ENCODE results near the gene BAIAP3. TPM values are rescaled to one million over a fixed set of nuclear protein-coding genes. Genes with fewer than 3 reads are reported as not detected.
"Not testable (repeated sequence)": the region's sequence is repeated elsewhere in the genome, so short reads cannot be mapped to it uniquely, and the experiment has no call there.

The BAIAP3 gene
- total RNA-seq, 2 experiments from 2014 or later = 0.31 to 0.34 TPM

- CTCF ChIA-PET = interaction anchor here (0.6 to 1.2 kb wide), 2 partner anchors 10 to 89 kb away, joined by 3 to 4 read pairs; no protein-coding TSS in a partner anchor
- POLR2A ChIA-PET = no interaction called here
Measured at GRCh38 chr16:1327619-1327947, 5.9 kb upstream of the BAIAP3 start.

- POLR2A ChIA-PET, CTCF ChIA-PET: not testable (repeated sequence)
Measured at GRCh38 chr16:1328136-1328535, 5.3 kb upstream of the BAIAP3 start.

- CTCF ChIA-PET = interaction anchor here (1.4 kb wide), 1 partner anchor 35 kb away, joined by 5 read pairs; no protein-coding TSS in a partner anchor
- POLR2A ChIA-PET = not testable (repeated sequence)
Measured at GRCh38 chr16:1328961-1329360, 4.5 kb upstream of the BAIAP3 start.

- CTCF ChIA-PET = interaction anchor here (0.9 to 1.4 kb wide), 5 partner anchors 12 to 366 kb away, joined by 3 to 6 read pairs (median 5); no protein-coding TSS in a partner anchor
- POLR2A ChIA-PET = no interaction called here
Measured at GRCh38 chr16:1330260-1330914, 3.1 kb upstream of the BAIAP3 start.

GRCh38 chr16:1330931-1331711 is 2.3 kb upstream of the BAIAP3 start:
- CTCF ChIA-PET = interaction anchor here (1.0 to 1.3 kb wide), 2 partner anchors 15 to 366 kb away, joined by 3 to 5 read pairs; no protein-coding TSS in a partner anchor

GRCh38 chr16:1331712-1332617 is 1.5 kb upstream of the BAIAP3 start:
- CTCF ChIA-PET = interaction anchor here (0.9 to 1.6 kb wide), 4 partner anchors 10 to 229 kb away, joined by 3 to 4 read pairs (median 3); no protein-coding TSS in a partner anchor
- POLR2A ChIA-PET = interaction anchor here (0.8 kb wide), 1 partner anchor 11 kb away, joined by 3 read pairs; no protein-coding TSS in a partner anchor

More at GRCh38 chr16:1330931-1331711, 2.3 kb upstream of the BAIAP3 start:
- POLR2A ChIA-PET = no interaction called here

- POLR2A ChIA-PET = interaction anchor here (0.8 kb wide), 1 partner anchor 10 kb away, joined by 3 read pairs; no protein-coding TSS in a partner anchor
- CTCF ChIA-PET = interaction anchor here (0.9 to 1.6 kb wide), 4 partner anchors 9 to 229 kb away, joined by 3 to 4 read pairs (median 3); no protein-coding TSS in a partner anchor
Measured at GRCh38 chr16:1332618-1333148, 762 bp upstream of the BAIAP3 start.

GRCh38 chr16:1333854-1334700 is 632 bp downstream of the BAIAP3 start:
- CTCF ChIA-PET = interaction anchor here (0.6 to 1.2 kb wide), 4 partner anchors 8 to 33 kb away, joined by 3 to 6 read pairs (median 3); no protein-coding TSS in a partner anchor
- POLR2A ChIA-PET = no interaction called here

- ChIA-PET POLR2A (interaction anchor here (0.9 kb wide), 1 partner anchor 12 kb away, joined by 3 read pairs; no protein-coding TSS in a partner anchor), CTCF (interaction anchor here (0.5 to 1.5 kb wide), 3 partner anchors 29 to 65 kb away, joined by 4 to 6 read pairs (median 4); no protein-coding TSS in a partner anchor)
Measured at GRCh38 chr16:1334739-1335138, 1.3 kb downstream of the BAIAP3 start.

GRCh38 chr16:1335211-1335971 is 1.9 kb downstream of the BAIAP3 start:
- POLR2A ChIA-PET = interaction anchor here (0.5 to 0.9 kb wide), 2 partner anchors 11 to 81 kb away, joined by 3 read pairs; no protein-coding TSS in a partner anchor
- CTCF ChIA-PET = interaction anchor here (0.5 to 1.5 kb wide), 4 partner anchors 10 to 65 kb away, joined by 3 to 6 read pairs (median 4); no protein-coding TSS in a partner anchor

GRCh38 chr16:1335996-1336395 is 2.6 kb downstream of the BAIAP3 start:
- ChIA-PET POLR2A (interaction anchor here (0.5 kb wide), 1 partner anchor 81 kb away, joined by 3 read pairs; no protein-coding TSS in a partner anchor), CTCF (interaction anchor here (1.0 to 1.5 kb wide), 2 partner anchors 9 to 27 kb away, joined by 3 to 4 read pairs; no protein-coding TSS in a partner anchor)

- CTCF ChIA-PET = interaction anchor here (1.0 kb wide), 1 partner anchor 8 kb away, joined by 3 read pairs; no protein-coding TSS in a partner anchor
Measured at GRCh38 chr16:1336619-1337018, 3.2 kb downstream of the BAIAP3 start.

GRCh38 chr16:1337486-1337885 is 4.0 kb downstream of the BAIAP3 start:
- ChIA-PET CTCF (interaction anchor here (0.8 to 1.9 kb wide), 3 partner anchors 10 to 25 kb away, joined by 3 to 6 read pairs (median 3); no protein-coding TSS in a partner anchor), POLR2A (interaction anchor here (0.5 kb wide), 1 partner anchor 1122 kb away, joined by 6 read pairs; no protein-coding TSS in a partner anchor)

More at GRCh38 chr16:1336619-1337018, 3.2 kb downstream of the BAIAP3 start:
- POLR2A ChIA-PET = no interaction called here

- ChIA-PET CTCF (interaction anchor here (0.8 to 1.9 kb wide), 3 partner anchors 9 to 26 kb away, joined by 3 to 6 read pairs (median 3); no protein-coding TSS in a partner anchor), POLR2A (no interaction called here)
Measured at GRCh38 chr16:1338119-1338730, 4.8 kb downstream of the BAIAP3 start.

GRCh38 chr16:1338855-1339675 is 5.6 kb downstream of the BAIAP3 start:
- ChIA-PET POLR2A (no interaction called here), CTCF (interaction anchor here (1.9 kb wide), 1 partner anchor 8 kb away, joined by 6 read pairs; no protein-coding TSS in a partner anchor)

Measured in activated CD8-positive, alpha-beta memory T cell treated with anti-CD3 and anti-CD28 coated beads for 36 hours (primary cell).